Measurements from ENCODE around the gene LAYN.
A peak's percentile ranks its signal among the peaks of the same experiment; 100 is the strongest.

The LAYN gene

GRCh38 chr11:111562692-111563389 lies 22.3 kb downstream of the LAYN start:
- in situ Hi-C loops (cut with HindIII; ENCODE audit: low pct_ligation_motif_present, low sequenced_read_pairs): no loop called here
- H3K27ac ChIP-seq: no peak overlapping the region
- no peaks in the 10 kb centered on the region for H3K36me3 ChIP-seq (replicated peaks)
- TF ChIP-seq CTCF (IDR thresholded peaks at IDR 0.05; ENCODE audit: low read depth, low read length, missing control alignments): no peak
- no peak for DNase-seq
- no peak overlapping the region for H3K4me3 ChIP-seq (ENCODE audit: low read depth, low read length)
- no peaks in the 10 kb centered on the region for H3K27me3 ChIP-seq (replicated peaks)

- no peaks in the 10 kb centered on the region for H3K36me3 ChIP-seq (replicated peaks)
- no peak overlapping the region for H3K4me3 ChIP-seq (ENCODE audit: low read depth, low read length)
- H3K27me3 ChIP-seq (replicated peaks): no peaks in the 10 kb centered on the region
- peak; percentile 85 for TF ChIP-seq CTCF (IDR thresholded peaks at IDR 0.05; ENCODE audit: low read depth, low read length, missing control alignments)
- in situ Hi-C loops (cut with HindIII; ENCODE audit: low pct_ligation_motif_present, low sequenced_read_pairs): no loop called here
- DNase-seq: peak; percentile 79
- no peak overlapping the region for H3K27ac ChIP-seq
These were observed 24.7 kb downstream of the LAYN start for GRCh38 chr11:111565114-111565720.

GRCh38 chr11:111566324-111566723 lies 25.8 kb downstream of the LAYN start:
- H3K36me3 ChIP-seq (replicated peaks): no peaks in the 10 kb centered on the region
- DNase-seq: no peak
- no peak for TF ChIP-seq CTCF (IDR thresholded peaks at IDR 0.05; ENCODE audit: low read depth, low read length, missing control alignments)

GRCh38 chr11:111569476-111569875 lies 29.0 kb downstream of the LAYN start:
- in situ Hi-C loops (cut with HindIII; ENCODE audit: low pct_ligation_motif_present, low sequenced_read_pairs): no loop called here
- no peak for DNase-seq

More at GRCh38 chr11:111566324-111566723, 25.8 kb downstream of the LAYN start:
- Histone ChIP-seq H3K27me3 (replicated peaks) (no peaks in the 10 kb centered on the region), H3K4me3 (ENCODE audit: low read depth, low read length) (no peak overlapping the region), H3K27ac (no peak overlapping the region)
- in situ Hi-C loops (cut with HindIII; ENCODE audit: low pct_ligation_motif_present, low sequenced_read_pairs): no loop called here

GRCh38 chr11:111570796-111571195 lies 30.3 kb downstream of the LAYN start:
- no peak overlapping the region for H3K27ac ChIP-seq
- H3K4me3 ChIP-seq (ENCODE audit: low read depth, low read length): no peak overlapping the region
- DNase-seq: no peak
- no peaks in the 10 kb centered on the region for H3K36me3 ChIP-seq (replicated peaks)
- in situ Hi-C loops (cut with HindIII; ENCODE audit: low pct_ligation_motif_present, low sequenced_read_pairs): no loop called here
- H3K27me3 ChIP-seq (replicated peaks): no peaks in the 10 kb centered on the region
- TF ChIP-seq CTCF (IDR thresholded peaks at IDR 0.05; ENCODE audit: low read depth, low read length, missing control alignments): no peak

More at GRCh38 chr11:111569476-111569875, 29.0 kb downstream of the LAYN start:
- Histone ChIP-seq H3K36me3 (replicated peaks) (no peaks in the 10 kb centered on the region), H3K4me3 (ENCODE audit: low read depth, low read length) (no peak overlapping the region), H3K27me3 (replicated peaks) (no peaks in the 10 kb centered on the region), H3K27ac (no peak overlapping the region)
- TF ChIP-seq CTCF (IDR thresholded peaks at IDR 0.05; ENCODE audit: low read depth, low read length, missing control alignments): no peak

All from brain microvascular endothelial cell (primary cell).